ENCODE data around the gene PPEF1.
"Not testable (repeated sequence)": the region's sequence is repeated elsewhere in the genome, so short reads cannot be mapped to it uniquely, and the experiment has no call there.

Gene PPEF1

DNA sequence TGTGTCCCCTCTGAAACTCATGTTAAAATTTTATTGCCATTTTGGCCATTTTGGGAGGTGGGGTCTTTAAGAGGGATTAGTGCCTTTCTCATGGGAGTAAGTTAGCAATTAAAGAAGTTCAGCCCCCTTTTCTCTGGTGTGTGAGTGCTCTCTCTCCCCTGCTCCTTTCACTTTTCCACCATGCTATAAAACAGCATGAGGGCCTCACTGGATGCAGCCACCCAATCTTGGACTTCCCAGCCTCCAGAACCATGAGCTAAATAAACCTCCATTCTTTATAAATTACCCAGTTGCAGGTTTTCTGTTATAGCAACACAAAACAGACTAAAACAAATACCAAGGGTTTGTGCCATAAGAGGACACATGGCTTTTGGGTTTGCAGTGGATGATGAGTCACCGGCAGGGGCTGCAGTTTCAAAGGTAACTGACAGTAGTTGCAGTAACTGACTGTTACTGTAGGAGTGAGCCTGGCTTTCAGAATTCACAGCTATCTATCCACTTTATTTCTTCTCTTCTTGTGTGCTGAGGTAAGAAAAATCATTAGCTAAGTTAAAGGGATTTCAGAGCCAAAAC is 121.5 kb downstream of the PPEF1 start:
- no peak for DNase-seq (ENCODE audit: low read depth)

DNA sequence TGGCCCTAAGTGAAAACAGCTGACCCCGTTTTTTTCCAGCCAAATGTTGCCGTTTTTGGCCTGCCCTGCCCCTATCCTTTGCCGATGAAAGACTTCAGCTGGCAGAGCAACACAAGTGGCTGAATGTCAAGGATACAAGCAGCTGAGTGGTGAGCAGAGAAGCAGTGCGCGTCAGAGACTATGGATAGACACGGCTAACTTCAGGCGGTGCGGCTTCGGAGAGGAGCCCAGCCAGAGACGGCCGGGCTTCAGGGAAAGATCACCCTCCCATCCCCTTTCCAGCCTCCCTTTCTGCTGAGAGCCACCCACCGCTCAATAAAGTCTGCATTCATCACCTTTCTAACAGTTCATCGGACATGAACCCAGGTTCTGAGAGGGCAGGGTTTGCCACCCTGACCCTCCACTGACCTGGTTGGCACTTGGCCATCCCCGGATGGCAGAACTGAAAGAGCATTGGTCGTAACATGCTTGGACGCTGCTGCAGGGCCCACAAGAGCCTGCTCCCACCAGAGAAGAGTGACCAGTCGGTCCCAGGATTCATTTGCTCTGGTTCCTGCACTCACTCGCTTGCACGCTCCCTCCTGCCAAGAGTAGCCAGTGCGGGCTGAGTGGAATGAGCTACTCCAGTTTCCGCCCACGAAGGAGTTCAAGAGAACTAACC is 125.8 kb downstream of the PPEF1 start:
- peak; percentile 4 for DNase-seq (ENCODE audit: low read depth)

More for the DNA sequence above, 121.5 kb downstream of the PPEF1 start:
- H3K4me3 ChIP-seq (ENCODE audit: control insufficient read depth, low read depth, low read length), result no peak overlapping the region
- TF ChIP-seq, protein P1, sequence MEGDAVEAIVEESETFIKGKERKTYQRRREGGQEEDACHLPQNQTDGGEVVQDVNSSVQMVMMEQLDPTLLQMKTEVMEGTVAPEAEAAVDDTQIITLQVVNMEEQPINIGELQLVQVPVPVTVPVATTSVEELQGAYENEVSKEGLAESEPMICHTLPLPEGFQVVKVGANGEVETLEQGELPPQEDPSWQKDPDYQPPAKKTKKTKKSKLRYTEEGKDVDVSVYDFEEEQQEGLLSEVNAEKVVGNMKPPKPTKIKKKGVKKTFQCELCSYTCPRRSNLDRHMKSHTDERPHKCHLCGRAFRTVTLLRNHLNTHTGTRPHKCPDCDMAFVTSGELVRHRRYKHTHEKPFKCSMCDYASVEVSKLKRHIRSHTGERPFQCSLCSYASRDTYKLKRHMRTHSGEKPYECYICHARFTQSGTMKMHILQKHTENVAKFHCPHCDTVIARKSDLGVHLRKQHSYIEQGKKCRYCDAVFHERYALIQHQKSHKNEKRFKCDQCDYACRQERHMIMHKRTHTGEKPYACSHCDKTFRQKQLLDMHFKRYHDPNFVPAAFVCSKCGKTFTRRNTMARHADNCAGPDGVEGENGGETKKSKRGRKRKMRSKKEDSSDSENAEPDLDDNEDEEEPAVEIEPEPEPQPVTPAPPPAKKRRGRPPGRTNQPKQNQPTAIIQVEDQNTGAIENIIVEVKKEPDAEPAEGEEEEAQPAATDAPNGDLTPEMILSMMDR (IDR thresholded peaks at IDR 0.05; ENCODE audit: control insufficient read depth, insufficient read depth, low read depth, low read length, missing control alignments), result no peak

DNA sequence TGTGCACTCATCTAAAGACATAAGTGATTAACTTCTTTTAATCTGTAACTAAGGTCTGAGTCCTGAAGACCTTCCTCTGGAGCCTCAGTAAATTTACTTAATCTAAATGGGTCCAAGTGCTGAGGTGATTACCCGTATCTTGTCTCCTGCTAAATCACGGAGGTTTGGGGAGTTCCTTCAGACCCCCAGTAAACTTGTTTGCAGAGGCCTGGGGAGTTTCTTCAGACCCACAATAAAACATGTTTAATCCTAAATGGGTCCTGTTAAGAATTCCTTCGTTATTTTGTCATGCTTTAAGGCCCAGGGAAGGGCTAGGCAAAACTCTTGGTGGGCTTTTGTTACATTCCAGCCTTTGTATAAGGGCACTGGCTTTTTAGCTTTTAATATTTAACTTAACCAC is 140.5 kb downstream of the PPEF1 start:
- not testable (repeated sequence) for H3K4me3 ChIP-seq (ENCODE audit: control insufficient read depth, low read depth, low read length); DNase-seq (ENCODE audit: low read depth)

More for the DNA sequence above, 125.8 kb downstream of the PPEF1 start:
- peak overlapping the region; percentile 11 for H3K4me3 ChIP-seq (ENCODE audit: control insufficient read depth, low read depth, low read length)
- TF ChIP-seq, protein P1 (IDR thresholded peaks at IDR 0.05; ENCODE audit: control insufficient read depth, insufficient read depth, low read depth, low read length, missing control alignments), result no peak

DNA sequence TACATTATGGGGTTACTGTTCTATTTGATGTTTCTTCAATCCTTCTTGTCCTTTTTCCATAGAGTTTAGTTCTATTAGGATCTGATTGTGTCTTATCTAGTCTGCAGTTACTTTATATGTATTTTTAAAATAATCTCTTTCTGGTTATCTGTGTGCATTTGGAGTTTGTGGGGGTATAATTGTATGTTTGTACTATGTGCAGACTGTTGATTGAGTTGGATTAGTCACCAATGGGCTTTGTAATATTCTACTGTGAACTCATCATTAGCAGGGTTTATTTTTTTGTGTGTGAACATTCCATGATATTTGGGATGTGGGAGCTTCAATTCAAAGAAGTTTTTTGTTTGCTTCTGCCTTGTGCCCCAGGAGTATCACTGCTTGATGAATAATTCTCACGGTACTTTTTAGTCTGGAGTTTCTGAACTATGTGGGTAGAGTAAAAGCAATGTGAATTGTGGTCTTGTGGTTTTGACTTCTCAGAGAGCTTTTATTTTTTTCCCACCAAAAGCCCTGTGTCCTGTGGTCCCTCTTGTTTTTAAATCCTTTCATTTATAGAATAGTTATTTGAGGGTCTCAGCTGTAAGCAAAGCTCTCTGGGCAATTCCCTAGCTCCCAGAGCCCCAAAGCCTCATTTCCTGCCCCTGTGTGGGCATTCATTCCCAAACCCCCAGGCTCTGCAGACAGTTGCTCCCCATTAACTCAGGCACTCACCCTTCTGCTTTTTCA is 148.6 kb downstream of the PPEF1 start:
- no peak overlapping the region for H3K4me3 ChIP-seq (ENCODE audit: control insufficient read depth, low read depth, low read length)
- TF ChIP-seq, protein P1 (IDR thresholded peaks at IDR 0.05; ENCODE audit: control insufficient read depth, insufficient read depth, low read depth, low read length, missing control alignments), result no peak
- DNase-seq (ENCODE audit: low read depth), result no peak

DNA sequence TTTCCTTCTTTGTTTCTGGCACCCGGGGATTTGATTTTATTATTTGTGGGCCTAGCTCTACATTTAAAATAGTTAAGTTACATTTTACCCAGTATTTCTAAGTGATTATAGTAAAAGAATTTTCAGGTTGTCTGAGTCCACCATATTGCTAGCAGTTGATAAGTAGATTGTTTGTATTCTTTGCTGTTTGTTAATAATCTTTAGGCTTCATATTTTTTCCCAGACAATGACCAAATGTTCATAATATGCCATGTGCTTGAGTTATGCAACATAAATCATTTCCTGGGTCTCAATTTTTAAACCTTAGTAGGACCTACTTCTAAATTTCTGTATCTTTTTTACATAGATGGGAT is 149.2 kb downstream of the PPEF1 start:
- TF ChIP-seq, protein P1 (IDR thresholded peaks at IDR 0.05; ENCODE audit: control insufficient read depth, insufficient read depth, low read depth, low read length, missing control alignments), result no peak
- no peak overlapping the region for H3K4me3 ChIP-seq (ENCODE audit: control insufficient read depth, low read depth, low read length)
- DNase-seq (ENCODE audit: low read depth), result no peak

DNA sequence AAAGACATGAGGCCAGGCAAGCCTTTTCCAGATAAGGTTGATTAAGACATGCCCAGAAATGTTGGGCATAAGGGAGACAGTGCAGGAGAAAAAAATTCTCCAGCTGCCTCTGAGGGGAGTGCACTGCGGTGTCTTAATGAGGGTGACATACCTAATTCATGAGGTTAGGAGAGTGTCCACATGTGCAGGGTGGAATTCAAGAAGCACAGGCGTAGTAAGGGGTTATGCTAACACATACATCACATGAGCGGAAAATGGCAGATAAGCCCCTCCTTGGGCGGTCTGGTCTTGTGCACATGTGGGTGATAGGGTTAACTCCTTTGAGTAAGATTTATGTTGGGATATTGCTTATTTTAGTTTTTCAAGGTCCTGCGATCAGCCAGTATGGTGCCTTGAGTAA is 154.1 kb downstream of the PPEF1 start:
- no peak overlapping the region for H3K4me3 ChIP-seq (ENCODE audit: control insufficient read depth, low read depth, low read length)
- DNase-seq (ENCODE audit: low read depth), result no peak
- TF ChIP-seq, protein P1 (IDR thresholded peaks at IDR 0.05; ENCODE audit: control insufficient read depth, insufficient read depth, low read depth, low read length, missing control alignments), result no peak

DNA sequence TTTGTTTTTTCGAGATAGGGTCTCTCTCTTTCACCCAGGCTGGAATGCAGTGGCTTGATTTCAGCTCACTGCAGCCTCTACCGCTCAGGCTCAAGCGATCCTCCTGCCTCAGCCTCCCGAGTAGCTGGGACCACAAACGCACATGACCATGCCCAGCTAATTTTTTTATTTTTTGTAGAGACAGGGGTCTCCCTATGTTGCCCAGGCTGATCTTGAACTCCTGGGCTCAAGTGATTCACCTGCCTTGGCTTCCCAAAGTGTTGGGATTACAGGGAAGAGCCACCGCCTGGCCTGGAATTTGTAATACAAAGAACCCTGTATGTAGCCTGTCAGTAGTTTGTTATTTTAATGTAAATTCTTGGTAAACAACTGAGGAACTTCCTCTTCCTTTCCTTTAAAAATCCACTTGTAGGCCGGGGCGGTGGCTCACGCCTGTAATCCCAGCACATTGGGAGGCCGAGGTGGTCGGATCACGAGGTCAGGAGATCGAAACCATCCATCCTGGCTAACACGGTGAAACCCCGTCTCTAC is 157.0 kb downstream of the PPEF1 start:
- H3K4me3 ChIP-seq (ENCODE audit: control insufficient read depth, low read depth, low read length), result no peak overlapping the region
- TF ChIP-seq, protein P1 (IDR thresholded peaks at IDR 0.05; ENCODE audit: control insufficient read depth, insufficient read depth, low read depth, low read length, missing control alignments), result no peak
- DNase-seq (ENCODE audit: low read depth), result no peak
